ENCODE results near the gene STARD9. TPM values are rescaled to one million over a fixed set of nuclear protein-coding genes. Genes with fewer than 3 reads are reported as not detected.
"Not testable (repeated sequence)": the region's sequence is repeated elsewhere in the genome, so short reads cannot be mapped to it uniquely, and the experiment has no call there.

Gene STARD9
- total RNA-seq, 1 donor from 2014 or later = 7.1 TPM

DNA sequence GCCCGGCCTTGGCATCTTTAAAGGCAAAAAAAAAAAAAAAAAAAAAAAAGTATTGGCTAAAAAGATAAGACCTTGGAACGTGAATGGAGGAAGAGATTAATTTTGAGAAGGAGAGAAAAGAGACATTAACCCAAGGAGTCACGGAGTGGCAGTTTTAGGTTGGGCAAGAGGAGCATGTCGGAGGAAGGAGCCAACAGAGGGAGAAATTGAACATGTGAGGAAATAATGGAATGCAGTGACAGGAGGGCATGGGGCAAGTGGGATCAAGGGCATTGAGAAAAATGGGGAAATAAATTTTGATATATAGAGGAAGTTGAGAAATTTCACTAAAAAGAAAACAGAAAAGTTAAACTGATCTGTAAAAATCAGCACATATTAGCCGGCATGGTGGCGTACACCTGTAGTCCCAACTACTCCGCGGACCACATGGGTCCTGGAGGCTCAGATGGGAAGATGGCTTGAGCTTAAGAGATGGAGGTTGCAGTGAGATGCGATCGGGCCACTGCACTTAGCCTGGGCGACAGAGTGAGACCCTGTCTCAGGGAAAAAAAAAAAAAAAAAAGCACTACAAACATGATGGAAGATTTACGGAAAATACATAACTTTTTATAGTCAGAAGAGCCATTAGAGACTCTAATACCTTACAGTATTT is 25.5 kb upstream of the STARD9 start:
- Mint-ChIP-seq H3K4me1 (ENCODE audit: low read depth, unreplicated experiment) (peaks cover 17% of the 10 kb centered on the region), H3K27ac (ENCODE audit: unreplicated experiment) (no peak overlapping the region), H3K36me3 (ENCODE audit: low read depth, unreplicated experiment) (no peaks in the 10 kb centered on the region), H3K4me3 (ENCODE audit: unreplicated experiment) (peak overlapping the region; percentile 93), H3K9me3 (ENCODE audit: unreplicated experiment) (no peaks in the 10 kb centered on the region), H3K27me3 (ENCODE audit: low read depth, unreplicated experiment) (no peaks in the 10 kb centered on the region)
- H3K9ac ChIP-seq (ENCODE audit: low read length) = peak overlapping the region; percentile 95
- FAIRE-seq (no peak), DNase-seq (ENCODE audit: low read depth) (no peak)
- H3K4me1 ChIP-seq (ENCODE audit: insufficient read depth, low read length) = peaks cover 8% of the 10 kb centered on the region
- H2AFZ ChIP-seq (ENCODE audit: low read depth, low read length) = no peak overlapping the region
- peaks cover 78% of the 10 kb centered on the region for H3K79me2 ChIP-seq (ENCODE audit: insufficient read depth, low read length)
- peak overlapping the region; percentile 94 for H3K4me3 ChIP-seq (ENCODE audit: insufficient read depth, low read depth, low read length)
- H3K36me3 ChIP-seq (ENCODE audit: insufficient read depth, low read length) = no peaks in the 10 kb centered on the region
- H3K9me3 ChIP-seq (ENCODE audit: insufficient read depth, low read depth, low read length) = no peaks in the 10 kb centered on the region
- no peak for TF ChIP-seq CTCF (IDR thresholded peaks at IDR 0.05; ENCODE audit: insufficient read depth, low read depth, low read length)
- TF ChIP-seq EZH2 (IDR thresholded peaks at IDR 0.05; ENCODE audit: insufficient read depth, low read length) = no peak
- peaks cover 12% of the 10 kb centered on the region for H4K20me1 ChIP-seq (ENCODE audit: insufficient read depth, low read length)
- H3K4me2 ChIP-seq (ENCODE audit: low read length) = peak overlapping the region; percentile 90
- H3K27me3 ChIP-seq (ENCODE audit: insufficient read depth, low read length) = no peaks in the 10 kb centered on the region
- no peak overlapping the region for H3K27ac ChIP-seq (ENCODE audit: low read depth, low read length)

- peaks cover 63% of the 10 kb centered on the region for H3K79me2 ChIP-seq (ENCODE audit: insufficient read depth, low read length)
- H3K27ac ChIP-seq (ENCODE audit: low read depth, low read length) = no peak overlapping the region
- no peak overlapping the region for H3K4me3 Mint-ChIP-seq (ENCODE audit: unreplicated experiment)
- no peaks in the 10 kb centered on the region for H3K4me1 ChIP-seq (ENCODE audit: insufficient read depth, low read length)
- DNase-seq (ENCODE audit: low read depth) = no peak
- H3K4me2 ChIP-seq (ENCODE audit: low read length) = no peak overlapping the region
- no peaks in the 10 kb centered on the region for H3K27me3 Mint-ChIP-seq (ENCODE audit: low read depth, unreplicated experiment)
- no peak overlapping the region for H3K9ac ChIP-seq (ENCODE audit: low read length)
- no peak overlapping the region for H3K4me3 ChIP-seq (ENCODE audit: insufficient read depth, low read depth, low read length)
- H3K36me3 Mint-ChIP-seq (ENCODE audit: low read depth, unreplicated experiment) = no peaks in the 10 kb centered on the region
- peaks cover 12% of the 10 kb centered on the region for H4K20me1 ChIP-seq (ENCODE audit: insufficient read depth, low read length)
- no peak overlapping the region for H2AFZ ChIP-seq (ENCODE audit: low read depth, low read length)
- no peaks in the 10 kb centered on the region for H3K9me3 ChIP-seq (ENCODE audit: insufficient read depth, low read depth, low read length)
- no peak for TF ChIP-seq EZH2 (IDR thresholded peaks at IDR 0.05; ENCODE audit: insufficient read depth, low read length)
- no peak for TF ChIP-seq CTCF (IDR thresholded peaks at IDR 0.05; ENCODE audit: insufficient read depth, low read depth, low read length)
- H3K36me3 ChIP-seq (ENCODE audit: insufficient read depth, low read length) = no peaks in the 10 kb centered on the region
- H3K27ac Mint-ChIP-seq (ENCODE audit: unreplicated experiment) = no peak overlapping the region
- H3K9me3 Mint-ChIP-seq (ENCODE audit: unreplicated experiment) = no peaks in the 10 kb centered on the region
- no peaks in the 10 kb centered on the region for H3K27me3 ChIP-seq (ENCODE audit: insufficient read depth, low read length)
- H3K4me1 Mint-ChIP-seq (ENCODE audit: low read depth, unreplicated experiment) = no peaks in the 10 kb centered on the region
- FAIRE-seq = no peak
Observed at GRCh38 chr15:42553554-42553953, 21.9 kb upstream of the STARD9 start.

DNA sequence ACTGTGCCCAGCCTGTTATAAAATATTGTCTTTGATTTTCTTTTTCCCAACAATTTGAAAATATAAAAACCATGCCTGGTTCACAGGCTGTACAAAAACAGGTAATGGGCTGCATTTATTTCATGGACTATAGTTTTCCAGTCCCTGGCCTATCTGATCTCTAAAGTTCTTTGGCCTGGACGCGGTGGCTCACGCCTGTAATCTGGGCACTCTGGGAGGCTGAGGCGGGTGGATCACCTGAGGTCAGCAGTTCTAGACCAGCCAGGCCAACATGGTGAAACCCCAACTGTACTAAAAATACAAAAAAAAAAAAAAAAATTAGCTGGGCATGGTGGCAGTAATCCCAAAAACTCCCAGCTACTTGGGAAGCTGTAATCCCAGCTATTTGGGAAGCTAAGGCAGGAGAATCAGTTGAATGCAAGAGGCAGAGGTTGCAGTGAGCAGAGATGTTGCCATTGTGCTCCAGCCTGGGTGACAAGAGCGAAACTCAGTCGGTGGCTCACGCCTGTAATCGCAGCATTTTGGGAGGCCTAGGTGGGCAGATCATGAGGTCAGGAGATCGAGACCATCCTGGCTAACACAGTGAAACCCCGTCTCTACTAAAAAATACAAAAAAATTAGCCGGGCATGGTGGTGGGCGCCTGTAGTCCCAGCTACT is 18.7 kb upstream of the STARD9 start:
- H3K9me3 ChIP-seq (ENCODE audit: insufficient read depth, low read depth, low read length); H3K4me2 ChIP-seq (ENCODE audit: low read length); H3K27me3 ChIP-seq (ENCODE audit: insufficient read depth, low read length); H3K9me3 Mint-ChIP-seq (ENCODE audit: unreplicated experiment); H3K27me3 Mint-ChIP-seq (ENCODE audit: low read depth, unreplicated experiment); H3K4me3 ChIP-seq (ENCODE audit: insufficient read depth, low read depth, low read length); H3K4me1 Mint-ChIP-seq (ENCODE audit: low read depth, unreplicated experiment); H3K27ac ChIP-seq (ENCODE audit: low read depth, low read length); H2AFZ ChIP-seq (ENCODE audit: low read depth, low read length); FAIRE-seq; H3K27ac Mint-ChIP-seq (ENCODE audit: unreplicated experiment); DNase-seq (ENCODE audit: low read depth); H3K36me3 Mint-ChIP-seq (ENCODE audit: low read depth, unreplicated experiment); H3K4me1 ChIP-seq (ENCODE audit: insufficient read depth, low read length); H3K9ac ChIP-seq (ENCODE audit: low read length); H4K20me1 ChIP-seq (ENCODE audit: insufficient read depth, low read length); H3K4me3 Mint-ChIP-seq (ENCODE audit: unreplicated experiment); H3K36me3 ChIP-seq (ENCODE audit: insufficient read depth, low read length): not testable (repeated sequence)
- H3K79me2 ChIP-seq (ENCODE audit: insufficient read depth, low read length) = peaks cover 36% of the 10 kb centered on the region
